ENCODE results near the gene ACSS2.

Gene ACSS2

GRCh38 chr20:34921436-34921835 lies 45.0 kb downstream of the ACSS2 start:
- no peak overlapping the region for H3K4me3 ChIP-seq (ENCODE audit: low read depth in 1 of 2, low read length in 2 of 2)
- no peak overlapping the region for H3K27ac ChIP-seq (ENCODE audit: low read length)
- no peak for TF ChIP-seq CTCF (IDR thresholded peaks at IDR 0.05; ENCODE audit: borderline replicate concordance, extremely low read depth, low read length, poor library complexity, severe bottlenecking)
- TF ChIP-seq EZH2 (IDR thresholded peaks at IDR 0.05; ENCODE audit: borderline replicate concordance, low read depth, low read length, severe bottlenecking) = no peak
- H3K4me1 ChIP-seq (ENCODE audit: insufficient read depth, low read length) = peaks cover 6% of the 10 kb centered on the region
- no peaks in the 10 kb centered on the region for H3K79me2 ChIP-seq (ENCODE audit: insufficient read depth, low read length)
- no peaks in the 10 kb centered on the region for H4K20me1 ChIP-seq (ENCODE audit: insufficient read depth, low read length)
- H3K9me3 ChIP-seq (ENCODE audit: insufficient read depth, low read length, severe bottlenecking) = no peaks in the 10 kb centered on the region
- DNase-seq (no peak), ATAC-seq (ENCODE audit: insufficient read depth, low read depth) (no peak)
- H2AFZ ChIP-seq (ENCODE audit: low read depth, low read length) = no peak overlapping the region
- no peak overlapping the region for H3K4me2 ChIP-seq (ENCODE audit: insufficient read depth, low read length)
- H3K27me3 ChIP-seq (ENCODE audit: insufficient read depth, low read length, poor library complexity) = no peaks in the 10 kb centered on the region
- no peak overlapping the region for H3K9ac ChIP-seq (ENCODE audit: low read depth, low read length)
- H3K36me3 ChIP-seq (ENCODE audit: insufficient read depth, low read length) = no peaks in the 10 kb centered on the region

GRCh38 chr20:34922654-34923381 lies 46.4 kb downstream of the ACSS2 start:
- no peak overlapping the region for H3K4me2 ChIP-seq (ENCODE audit: insufficient read depth, low read length)

GRCh38 chr20:34923414-34923813 lies 47.0 kb downstream of the ACSS2 start:
- peaks cover 13% of the 10 kb centered on the region; the same call in 1 of the 2 replicates for H3K36me3 ChIP-seq (ENCODE audit: insufficient read depth, low read length)
- no peak overlapping the region for H3K27ac ChIP-seq (ENCODE audit: low read length)
- no peak overlapping the region for H3K4me2 ChIP-seq (ENCODE audit: insufficient read depth, low read length)
- no peaks in the 10 kb centered on the region for H3K9me3 ChIP-seq (ENCODE audit: insufficient read depth, low read length, severe bottlenecking)
- H3K79me2 ChIP-seq (ENCODE audit: insufficient read depth, low read length) = no peaks in the 10 kb centered on the region
- no peak overlapping the region for H3K9ac ChIP-seq (ENCODE audit: low read depth, low read length)
- no peak overlapping the region for H3K4me3 ChIP-seq (ENCODE audit: low read depth in 1 of 2, low read length in 2 of 2)
- DNase-seq (no peak), ATAC-seq (ENCODE audit: insufficient read depth, low read depth) (no peak)
- no peaks in the 10 kb centered on the region for H3K27me3 ChIP-seq (ENCODE audit: insufficient read depth, low read length, poor library complexity)
- TF ChIP-seq CTCF (IDR thresholded peaks at IDR 0.05; ENCODE audit: borderline replicate concordance, extremely low read depth, low read length, poor library complexity, severe bottlenecking) = no peak
- TF ChIP-seq EZH2 (IDR thresholded peaks at IDR 0.05; ENCODE audit: borderline replicate concordance, low read depth, low read length, severe bottlenecking) = no peak
- H4K20me1 ChIP-seq (ENCODE audit: insufficient read depth, low read length) = no peaks in the 10 kb centered on the region
- no peak overlapping the region for H2AFZ ChIP-seq (ENCODE audit: low read depth, low read length)
- no peaks in the 10 kb centered on the region for H3K4me1 ChIP-seq (ENCODE audit: insufficient read depth, low read length)

More at GRCh38 chr20:34922654-34923381, 46.4 kb downstream of the ACSS2 start:
- TF ChIP-seq EZH2 (IDR thresholded peaks at IDR 0.05; ENCODE audit: borderline replicate concordance, low read depth, low read length, severe bottlenecking) (no peak), CTCF (IDR thresholded peaks at IDR 0.05; ENCODE audit: borderline replicate concordance, extremely low read depth, low read length, poor library complexity, severe bottlenecking) (no peak)
- Histone ChIP-seq H3K4me3 (ENCODE audit: low read depth in 1 of 2, low read length in 2 of 2) (no peak overlapping the region), H3K27ac (ENCODE audit: low read length) (no peak overlapping the region), H3K36me3 (ENCODE audit: insufficient read depth, low read length) (peaks cover 8% of the 10 kb centered on the region; the same call in 1 of the 2 replicates), H4K20me1 (ENCODE audit: insufficient read depth, low read length) (no peaks in the 10 kb centered on the region), H2AFZ (ENCODE audit: low read depth, low read length) (no peak overlapping the region), H3K79me2 (ENCODE audit: insufficient read depth, low read length) (no peaks in the 10 kb centered on the region), H3K9ac (ENCODE audit: low read depth, low read length) (no peak overlapping the region), H3K9me3 (ENCODE audit: insufficient read depth, low read length, severe bottlenecking) (no peaks in the 10 kb centered on the region), H3K4me1 (ENCODE audit: insufficient read depth, low read length) (peaks cover 5% of the 10 kb centered on the region), H3K27me3 (ENCODE audit: insufficient read depth, low read length, poor library complexity) (no peaks in the 10 kb centered on the region)
- DNase-seq = no peak
- no peak for ATAC-seq (ENCODE audit: insufficient read depth, low read depth)

Data from DND-41 (cell line).